COLO668 (cell line): ENCODE measurements around the gene PAPOLA.

Experiments used
- DNase-seq: peaks from one replicate; lab custom pipeline; 2025; ENCODE audit not compliant: unreplicated experiment; lab: John Stamatoyannopoulos, UW

The PAPOLA gene

DNA sequence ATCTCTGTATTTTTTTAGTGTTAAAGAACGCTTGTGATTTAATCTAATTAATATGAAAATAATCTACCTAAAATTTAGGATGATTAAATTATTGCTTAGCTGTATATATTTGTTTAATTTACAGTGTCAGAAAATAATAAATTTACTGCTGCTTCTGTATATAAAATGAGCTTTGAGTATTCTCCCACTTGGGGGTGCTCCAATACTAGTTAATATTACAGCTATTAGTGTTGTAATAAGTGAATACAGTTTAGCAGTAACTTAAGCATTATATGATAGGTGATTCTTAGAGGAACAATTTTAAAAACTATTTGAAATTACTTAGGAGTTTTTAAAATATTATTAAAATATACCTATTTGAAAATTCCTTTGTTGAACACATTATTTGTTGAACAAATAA is 62.2 kb downstream of the PAPOLA start:
- DNase-seq: no peak

DNA sequence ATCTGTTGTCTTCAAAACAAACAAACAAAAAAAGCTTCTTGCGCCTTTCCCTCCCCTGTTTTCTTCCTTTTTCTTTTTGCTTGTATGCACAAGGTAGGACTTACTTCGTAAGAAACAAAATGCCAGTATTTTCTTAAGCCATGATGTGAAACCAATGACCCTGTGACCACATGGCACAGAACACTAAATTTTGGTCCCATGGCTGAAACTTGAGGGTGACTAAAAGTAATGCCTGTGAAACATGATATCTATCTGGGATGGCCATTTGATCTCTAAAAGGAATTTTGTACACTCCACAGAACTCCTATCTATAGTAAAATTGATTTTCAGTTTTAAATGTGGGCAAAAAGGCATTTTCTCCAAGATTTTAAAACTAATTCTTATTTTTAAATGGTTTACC is 63.6 kb downstream of the PAPOLA start:
- no peak for DNase-seq

DNA sequence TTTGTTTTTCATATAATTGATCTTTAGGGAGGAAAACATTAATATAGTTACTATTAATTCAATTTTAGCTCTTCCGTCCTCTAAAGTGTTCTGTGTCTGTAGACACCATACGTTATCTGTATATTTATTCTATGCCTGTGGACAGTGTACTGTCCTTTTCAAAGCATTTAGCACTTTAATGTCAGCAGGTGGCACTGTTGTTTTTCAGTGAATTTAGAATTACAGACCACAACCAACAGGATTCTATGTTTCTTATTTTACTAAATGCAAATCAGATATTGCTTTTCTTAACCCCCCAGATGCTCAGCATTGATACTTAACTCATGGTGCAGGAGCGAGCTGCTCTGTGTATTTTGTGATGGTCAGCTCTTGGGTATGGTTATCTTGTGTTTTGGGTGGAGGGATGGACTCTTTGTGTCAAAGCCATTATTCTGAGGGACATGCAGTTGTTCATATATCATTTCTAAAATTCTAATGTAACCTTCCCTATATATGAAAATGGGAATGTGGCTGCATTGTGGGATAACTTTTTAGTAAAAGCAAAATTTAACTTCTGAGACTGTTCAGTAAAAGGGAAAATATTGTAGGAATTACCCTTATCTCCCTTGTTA is 65.2 kb downstream of the PAPOLA start:
- no peak for DNase-seq

DNA sequence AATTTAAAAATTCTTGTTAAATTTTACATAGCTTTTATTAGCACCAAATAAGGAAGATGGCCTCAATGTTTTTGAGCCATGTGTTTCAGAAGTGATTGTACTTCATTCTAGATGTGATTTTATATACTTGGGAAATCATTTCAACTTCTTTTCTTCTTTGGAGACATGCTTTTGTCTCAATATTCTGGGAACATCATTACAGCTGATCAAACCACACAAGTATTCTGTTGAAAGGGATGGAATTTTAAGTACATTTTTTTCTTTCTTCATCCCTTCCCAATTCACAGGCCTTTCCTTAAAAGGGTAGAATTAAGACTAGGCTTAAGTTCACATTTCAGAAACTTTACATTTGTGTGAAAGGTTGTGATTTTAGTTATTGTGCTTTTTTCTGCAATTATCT is 66.4 kb downstream of the PAPOLA start:
- no peak for DNase-seq

DNA sequence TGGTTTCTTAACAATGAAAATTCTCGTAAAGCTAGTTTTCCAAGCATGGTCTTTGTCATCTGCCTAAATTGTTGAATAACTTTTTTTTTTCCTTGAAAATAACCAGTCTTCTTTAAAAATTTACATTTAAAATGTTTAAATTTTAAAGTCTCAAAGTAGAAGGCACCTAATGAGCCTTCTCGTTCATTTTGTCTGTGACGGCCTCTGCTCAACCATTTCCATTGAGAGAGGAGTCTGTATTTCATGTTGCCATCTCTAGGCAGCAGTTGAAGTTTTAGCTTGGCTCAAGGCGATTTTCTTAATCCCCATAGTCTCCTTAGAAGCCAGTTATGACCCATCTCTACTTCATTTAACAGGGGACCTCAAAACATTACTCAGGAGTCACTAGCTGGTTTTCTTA is 69.1 kb downstream of the PAPOLA start:
- DNase-seq: no peak

DNA sequence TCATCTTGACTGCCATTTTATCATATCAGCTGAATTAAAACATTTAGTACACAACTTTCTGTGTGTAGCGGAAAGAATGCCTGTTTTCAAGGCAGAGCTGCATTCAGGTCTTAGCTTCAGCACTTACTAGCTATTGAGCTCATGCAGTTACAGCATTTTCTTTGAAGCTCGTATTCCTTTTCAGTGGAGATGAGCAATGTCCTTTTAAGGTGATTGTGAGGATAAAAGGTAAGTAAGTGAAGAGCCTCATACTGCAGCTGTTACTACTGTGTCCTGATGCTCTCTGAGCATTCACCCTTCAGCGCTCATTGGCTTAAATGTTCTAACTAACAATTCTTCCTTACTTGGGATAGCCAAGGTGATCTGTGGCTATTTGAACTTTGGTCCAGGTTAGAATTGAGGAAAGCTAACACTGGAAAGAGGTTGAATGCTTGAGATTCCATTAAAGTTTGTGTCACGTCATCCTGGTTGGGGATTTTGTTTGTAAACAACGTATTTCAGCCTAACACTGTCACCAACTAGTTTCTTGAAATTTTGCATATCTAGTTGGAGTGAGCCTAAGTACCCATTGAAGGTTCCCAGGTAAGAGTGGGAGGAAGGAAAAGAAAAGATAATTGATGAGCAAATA is 71.4 kb downstream of the PAPOLA start:
- no peak for DNase-seq

DNA sequence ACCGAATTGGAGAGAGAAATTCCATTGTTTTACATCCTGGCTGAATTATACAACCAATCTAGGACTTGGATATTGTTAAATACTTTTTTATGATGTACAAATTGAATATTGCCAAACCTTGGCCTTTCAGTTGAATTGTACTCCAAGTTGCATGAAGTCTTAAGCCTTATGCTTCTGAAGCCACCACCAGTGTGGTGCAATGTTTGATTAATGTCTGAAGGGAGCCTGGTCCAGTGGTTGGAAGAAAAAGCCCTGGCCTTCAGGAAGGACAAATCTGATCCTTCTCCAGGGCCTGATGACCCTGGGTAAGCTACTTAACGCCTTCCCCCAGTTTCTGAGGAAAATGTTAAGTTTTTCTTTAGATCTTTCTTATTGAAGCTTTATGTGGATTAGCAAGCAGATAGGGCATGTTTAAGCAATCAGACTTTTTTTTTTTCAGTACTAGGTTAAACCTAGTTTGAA is 72.0 kb downstream of the PAPOLA start:
- DNase-seq: no peak

DNA sequence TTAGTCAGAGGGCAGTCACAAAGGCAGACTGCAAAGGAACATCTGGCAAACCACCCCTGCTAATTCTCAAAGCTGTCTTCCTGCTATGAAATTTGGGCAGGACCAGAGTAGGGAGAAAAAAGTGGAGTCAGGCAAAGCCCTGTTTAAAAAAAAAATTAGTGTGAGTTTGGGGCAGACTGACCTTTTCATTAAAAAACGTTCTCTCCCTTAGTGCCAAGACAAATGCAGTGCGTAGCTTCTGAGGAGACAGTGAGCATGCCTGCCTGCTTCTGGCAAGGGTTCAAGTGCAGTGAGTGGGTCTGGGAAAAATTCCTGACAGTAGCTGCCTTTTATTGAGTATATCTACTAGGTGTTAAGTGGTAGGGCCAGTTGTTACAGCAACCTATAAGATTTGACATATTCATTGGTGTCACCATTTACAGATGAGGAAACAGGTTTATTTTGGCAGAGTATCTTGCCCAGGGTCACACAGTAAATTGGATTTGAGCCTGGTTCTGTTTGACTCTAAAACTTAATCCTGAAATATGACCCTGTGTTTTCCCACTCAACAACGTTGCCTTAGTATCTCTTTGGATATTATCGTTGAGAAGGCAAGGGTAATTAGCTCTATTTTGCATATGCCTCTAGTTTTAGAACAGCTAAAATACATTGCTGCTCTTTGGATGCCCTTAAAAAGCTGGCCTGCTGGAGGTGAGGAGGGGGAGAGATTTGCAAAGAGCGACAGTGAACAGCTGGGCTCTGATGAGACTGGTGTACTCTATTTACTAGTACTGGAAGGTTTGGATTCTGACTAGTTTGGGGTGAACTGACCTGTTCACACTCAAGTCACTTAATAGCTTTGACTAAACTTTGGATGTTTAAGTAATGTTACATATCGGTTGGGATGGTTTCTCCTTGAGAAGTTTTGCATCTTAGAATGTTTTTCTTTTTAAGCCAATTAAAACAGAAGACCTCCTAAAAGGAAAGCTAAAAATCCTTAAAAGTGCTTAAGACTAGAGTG is 72.8 kb downstream of the PAPOLA start:
- no peak for DNase-seq

DNA sequence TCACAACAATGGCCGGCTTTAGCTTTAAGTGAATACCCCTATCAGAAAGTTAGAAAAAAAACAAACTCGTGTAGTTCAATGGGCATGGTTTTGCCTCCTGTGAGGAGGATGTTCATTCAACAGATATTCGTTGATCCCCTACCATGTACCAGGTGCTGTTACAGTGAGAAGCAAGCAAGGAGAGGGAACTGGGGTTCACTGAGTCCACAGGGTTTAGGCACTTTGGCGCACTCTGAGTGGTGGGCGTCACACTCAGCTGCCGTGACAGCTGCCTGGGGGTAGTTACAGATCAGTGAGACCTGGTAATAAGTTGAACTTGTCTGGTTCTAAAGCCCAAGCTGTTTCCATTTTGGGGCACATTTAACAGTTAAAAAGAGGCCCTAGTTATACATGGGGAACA is 74.2 kb downstream of the PAPOLA start:
- no peak for DNase-seq

DNA sequence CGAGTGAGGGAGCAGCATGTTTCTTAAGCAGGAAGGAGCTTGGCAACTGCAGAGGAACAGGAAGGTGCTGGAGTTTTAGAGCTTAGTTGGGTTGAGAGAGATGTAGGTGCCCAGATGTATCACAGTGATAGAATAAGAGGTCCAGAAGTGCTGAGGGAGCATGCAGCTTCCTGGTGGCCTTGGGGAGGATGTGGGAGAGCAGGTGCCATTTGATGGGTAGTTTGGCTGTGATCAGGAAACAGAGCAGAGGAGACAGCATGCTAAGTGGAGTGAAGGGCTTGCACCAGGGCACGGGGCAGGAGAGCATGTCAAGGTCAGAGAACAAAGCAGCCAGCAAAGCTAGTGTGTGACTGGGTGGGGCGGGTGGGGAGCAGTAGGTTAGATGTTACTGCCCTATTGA is 74.8 kb downstream of the PAPOLA start:
- DNase-seq: no peak

DNA sequence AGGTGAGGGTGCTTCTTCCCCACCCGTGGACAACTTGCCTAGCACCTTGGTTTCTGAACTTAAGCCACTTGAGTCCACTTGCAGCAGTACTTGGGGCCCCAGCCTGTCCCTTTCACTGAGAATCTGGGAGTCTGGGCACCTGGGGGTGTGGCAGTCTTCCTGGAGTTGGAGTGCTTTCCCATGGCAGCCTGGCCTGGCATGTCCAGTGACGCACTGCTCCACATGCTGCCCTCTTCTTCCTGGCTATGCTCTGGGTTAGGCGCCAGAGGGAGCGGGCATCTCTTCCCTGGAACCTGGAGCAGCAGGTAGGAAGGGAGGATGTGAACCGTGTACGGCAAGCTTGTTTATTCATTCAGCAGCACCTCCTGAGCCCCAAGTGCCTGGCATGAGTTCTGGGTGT is 76.4 kb downstream of the PAPOLA start:
- DNase-seq: no peak

DNA sequence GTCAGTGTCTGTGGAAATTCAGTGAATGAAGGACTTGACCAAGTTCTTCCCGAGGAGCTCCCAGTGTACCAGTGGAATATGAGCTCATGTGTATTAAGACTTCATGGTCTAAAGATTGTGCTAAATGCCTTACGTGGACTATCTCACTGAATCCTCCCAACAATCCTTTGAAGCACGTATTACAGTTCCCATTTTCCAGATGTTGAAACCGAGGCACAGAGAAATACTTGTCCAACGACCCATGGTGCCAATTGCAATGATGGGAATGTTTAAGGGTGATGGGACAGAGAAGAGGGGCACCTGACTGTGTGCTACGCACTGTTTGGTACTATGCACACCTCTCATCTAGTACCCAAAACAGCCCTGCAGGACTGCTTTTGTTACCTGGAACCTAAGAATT is 77.2 kb downstream of the PAPOLA start:
- no peak for DNase-seq

DNA sequence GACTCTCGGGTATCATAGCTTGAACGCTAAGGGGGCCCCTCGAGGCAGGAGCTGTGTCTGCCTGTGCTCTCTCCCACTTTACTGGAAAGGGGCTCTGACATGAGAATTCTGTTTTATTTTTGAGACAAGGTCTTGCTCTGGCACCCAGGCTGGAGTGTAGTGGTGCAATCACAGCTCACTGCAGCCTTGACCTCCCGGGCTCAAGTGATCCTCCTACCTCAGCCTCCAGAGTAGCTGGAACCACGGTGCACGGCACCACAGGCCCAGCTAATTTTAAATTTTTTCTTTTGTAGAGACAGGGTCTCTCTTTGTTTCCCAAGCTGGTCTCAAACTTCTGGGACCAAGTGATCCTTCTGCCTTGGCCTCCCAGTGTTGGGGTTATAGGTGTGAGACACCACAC is 77.7 kb downstream of the PAPOLA start:
- no peak for DNase-seq

DNA sequence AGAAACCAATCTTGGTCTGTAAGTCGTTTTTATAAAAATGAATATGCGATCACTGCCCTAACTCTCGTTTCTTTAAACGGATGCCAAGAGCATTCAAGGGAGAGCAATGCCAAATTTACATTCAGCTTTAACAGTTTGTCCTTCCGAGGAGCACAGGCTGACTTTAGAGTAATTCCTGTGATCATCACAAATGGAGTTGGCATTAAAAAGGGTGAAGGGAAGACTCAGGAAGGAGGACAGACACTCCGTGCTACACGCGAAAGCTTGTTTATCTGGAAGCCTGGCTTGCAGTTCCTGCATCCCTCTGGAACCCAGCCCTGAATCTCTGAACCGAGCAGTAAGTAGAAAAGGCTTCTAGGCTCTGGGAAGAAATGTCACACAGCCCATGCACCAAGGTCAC is 78.4 kb downstream of the PAPOLA start:
- DNase-seq: no peak

DNA sequence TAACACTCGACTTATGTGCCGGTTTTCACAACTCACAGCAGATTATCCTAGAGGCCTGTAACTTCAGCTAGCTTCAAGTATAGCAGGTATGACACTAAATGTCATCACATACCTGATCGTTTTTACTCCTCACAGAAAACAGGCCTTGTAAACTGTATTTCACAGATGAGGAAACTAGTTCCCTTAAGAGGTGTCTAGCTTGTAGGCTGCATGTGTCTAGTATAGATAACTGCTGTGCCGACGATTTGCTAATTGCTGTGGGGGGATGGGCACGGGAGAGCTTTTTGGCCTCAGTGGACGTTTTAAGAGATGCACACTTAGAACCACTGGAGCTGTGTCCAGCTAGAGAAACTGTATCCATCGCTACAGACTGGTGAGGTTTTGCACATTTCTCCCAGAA is 78.8 kb downstream of the PAPOLA start:
- DNase-seq: no peak

DNA sequence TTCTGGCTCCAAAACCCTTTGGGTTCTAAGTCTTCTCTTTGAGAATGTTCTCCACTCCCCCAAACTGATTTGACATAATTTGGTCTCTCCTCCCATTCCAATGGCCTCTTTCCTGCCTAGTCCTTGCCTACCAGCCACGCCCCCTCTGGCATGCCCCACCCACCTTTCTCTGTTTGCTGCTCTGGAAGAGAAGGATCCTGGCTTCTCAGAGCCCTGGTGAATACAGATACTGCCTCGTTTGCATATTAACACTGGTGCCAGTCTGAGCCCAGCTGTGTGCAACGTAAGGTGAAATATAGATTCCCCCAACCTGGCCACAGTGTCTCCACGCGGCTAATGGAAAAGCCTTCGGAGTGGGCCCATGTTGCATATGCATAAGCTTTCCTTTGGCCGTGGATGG is 79.7 kb downstream of the PAPOLA start:
- no peak for DNase-seq

DNA sequence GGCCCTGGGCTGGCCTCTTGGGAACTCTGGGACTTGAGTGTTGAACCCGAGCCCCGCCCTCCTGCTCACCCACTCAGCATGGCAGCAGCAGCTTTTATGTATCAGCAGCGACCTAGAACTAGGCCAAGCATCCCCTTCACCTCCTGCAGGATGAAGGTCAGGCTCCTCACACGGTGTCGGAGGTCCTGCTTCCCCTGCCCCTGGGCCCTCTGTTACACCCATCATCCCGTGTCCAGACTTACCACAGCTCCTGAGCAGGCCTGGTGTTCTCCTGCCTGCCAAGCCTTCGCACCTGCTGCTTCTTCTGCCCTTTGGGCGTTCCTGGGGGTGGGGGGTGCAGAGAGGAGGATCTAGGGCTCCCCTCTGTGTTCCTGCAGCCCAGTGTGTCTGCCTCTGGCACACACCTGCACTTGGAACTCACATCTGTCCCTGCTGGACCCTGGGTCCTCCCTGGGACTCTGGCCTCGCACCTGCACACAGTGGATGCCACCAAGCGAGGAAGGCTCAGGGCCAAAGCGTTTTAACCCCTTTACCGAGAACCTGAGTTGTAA is 80.3 kb downstream of the PAPOLA start:
- DNase-seq: no peak

DNA sequence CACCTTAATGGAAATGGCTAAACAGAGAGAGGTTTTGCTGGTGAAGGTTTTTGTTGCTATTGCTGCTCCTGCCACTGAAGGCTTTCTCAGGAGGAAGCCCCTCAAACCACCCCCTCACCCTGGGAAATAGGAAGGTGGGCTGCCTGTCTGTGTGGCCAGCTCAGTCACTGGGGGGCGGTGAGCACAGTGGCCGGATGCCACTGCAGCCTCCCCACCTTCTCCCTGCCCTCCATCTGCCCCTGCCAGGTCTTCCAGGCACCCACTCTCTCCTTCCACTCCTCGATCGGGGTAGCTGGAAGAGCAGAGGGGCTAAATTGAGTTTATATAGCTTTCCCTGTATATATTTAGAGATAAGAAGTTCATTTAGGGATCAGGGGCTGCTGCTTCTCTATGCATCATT is 80.8 kb downstream of the PAPOLA start:
- DNase-seq: no peak

DNA sequence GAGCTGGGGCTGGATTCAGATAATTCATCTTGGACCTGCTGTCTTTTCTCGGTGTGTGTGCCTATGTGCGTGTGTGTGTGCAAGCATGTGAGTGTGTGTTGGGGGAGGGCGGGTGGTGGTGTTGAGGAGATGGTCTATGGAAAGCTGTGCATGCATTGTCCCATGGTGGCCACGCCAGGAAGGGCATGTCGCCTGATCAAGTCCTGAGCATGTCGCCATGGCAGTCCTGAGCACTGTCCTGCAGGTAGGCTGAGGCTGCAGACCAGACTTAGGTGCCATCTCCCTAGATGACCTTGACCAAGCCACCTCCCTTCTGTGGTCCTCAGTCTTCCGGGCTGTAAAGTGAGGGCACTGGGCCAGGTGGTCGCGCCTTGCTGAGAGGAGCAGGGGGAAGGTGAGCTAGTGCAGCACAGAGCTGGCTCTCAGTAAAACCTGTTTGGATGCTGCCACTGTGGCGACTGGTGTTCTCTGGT is 81.4 kb downstream of the PAPOLA start:
- no peak for DNase-seq

DNA sequence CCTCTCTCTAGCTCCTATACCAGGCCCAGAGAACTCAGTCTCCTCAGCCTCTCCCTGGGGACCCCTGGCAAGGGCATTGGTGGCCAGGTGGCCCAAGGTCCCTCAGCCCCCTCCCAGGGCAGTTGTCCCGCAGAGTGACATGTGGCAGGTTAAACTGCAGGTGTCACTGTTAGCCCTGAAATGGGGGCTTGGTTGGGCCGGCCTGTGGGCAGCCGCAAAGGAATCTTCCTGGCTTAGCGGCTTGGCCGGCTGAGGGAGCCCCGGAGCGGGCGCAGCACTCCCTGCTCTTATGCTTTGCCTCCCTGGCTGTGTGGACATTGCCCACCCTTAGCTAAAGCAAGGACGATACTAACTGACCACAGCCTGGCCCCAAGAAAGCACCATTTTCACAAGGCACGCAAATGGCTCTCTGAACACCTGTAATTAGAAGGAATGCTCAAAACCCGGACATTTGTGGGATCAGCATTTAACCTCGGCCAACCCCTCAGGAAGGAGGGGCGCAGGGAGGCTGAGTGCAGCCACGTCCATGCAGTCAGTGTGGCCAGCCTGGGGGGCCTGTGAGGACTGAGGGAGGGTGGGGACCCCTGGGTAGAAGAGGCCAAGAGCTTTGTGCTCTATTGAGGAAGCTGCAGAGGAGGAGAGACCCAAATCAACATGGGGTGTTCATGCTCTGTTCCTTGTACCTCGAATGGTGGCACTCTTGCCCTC is 82.2 kb downstream of the PAPOLA start:
- DNase-seq: peak; percentile 54
